GM23338 (cell line): Measurements from ENCODE around the gene C19orf47. TPM values are rescaled to one million over a fixed set of nuclear protein-coding genes. Genes with fewer than 3 reads are reported as not detected.

Experiments
- ATAC-seq: fragments of 200-7000 bp; cut with Tn5 transposase; 3 replicates; pipeline ENCODE4 v1.9.1; 2020
- DNase-seq: peaks from one replicate; pipeline ENCODE4 v3.0.0-alpha.2; 2015; ENCODE audit warnings: low spot score
- H2AFZ ChIP-seq: fragments of 200-600 bp; sonication (generic); 2 replicates; pipeline ENCODE4 v1.8.0; 2016; ENCODE audit warnings: antibody characterized with exemption, mild to moderate bottlenecking, moderate library complexity
- H3F3A ChIP-seq: fragments of 200-600 bp; sonication (generic); replicated peaks from 2 replicates; pipeline ENCODE4 v1.8.0; 2017; ENCODE audit warnings: antibody characterized with exemption, mixed run types, low read depth
- H3K27ac ChIP-seq: fragments of 200-600 bp; sonication (generic); 2 replicates; pipeline ENCODE4 v1.6.1; 2016; ENCODE audit warnings: low read depth
- H3K27me3 ChIP-seq: fragments of 200-600 bp; sonication (generic); 2 replicates; pipeline ENCODE4 v1.8.0; 2016; ENCODE audit warnings: mild to moderate bottlenecking, mixed run types, moderate library complexity; ENCODE audit not compliant: insufficient read depth
- H3K36me3 ChIP-seq: fragments of 200-600 bp; sonication (generic); 2 replicates; pipeline ENCODE4 v1.8.0; 2016; ENCODE audit warnings: mild to moderate bottlenecking; ENCODE audit not compliant: insufficient read depth
- H3K4me1 ChIP-seq: fragments of 200-600 bp; sonication (generic); 2 replicates; pipeline ENCODE4 v1.8.0; 2016; ENCODE audit warnings: mild to moderate bottlenecking, moderate library complexity; ENCODE audit not compliant: insufficient read depth
- H3K4me2 ChIP-seq: fragments of 200-600 bp; sonication (generic); 2 replicates; pipeline ENCODE4 v1.7.1; 2017; ENCODE audit warnings: mixed run types
- H3K4me3 ChIP-seq: fragments of 200-600 bp; sonication (generic); 2 replicates; pipeline ENCODE4 v1.6.1; 2016; ENCODE audit warnings: mixed run types
- H3K79me2 ChIP-seq: fragments of 200-600 bp; sonication (generic); replicated peaks from 2 replicates; pipeline ENCODE4 v1.8.0; 2017; ENCODE audit warnings: mild to moderate bottlenecking; ENCODE audit not compliant: insufficient read depth
- H3K9me2 ChIP-seq: fragments of 200-600 bp; sonication (generic); 2 replicates; pipeline ENCODE4 v1.8.0; 2017; ENCODE audit not compliant: insufficient read depth
- H4K20me1 ChIP-seq: fragments of 200-600 bp; sonication (generic); replicated peaks from 2 replicates; pipeline ENCODE4 v1.8.0; 2017; ENCODE audit warnings: mild to moderate bottlenecking; ENCODE audit not compliant: insufficient read depth
- H3K27ac Mint-ChIP-seq: 2 replicates; pipeline ENCODE4 v1.8.0; 2020; ENCODE audit warnings: inconsistent platforms, mild to moderate bottlenecking, moderate library complexity, mixed read lengths
- H3K27me3 Mint-ChIP-seq: 3 replicates; pipeline ENCODE4 v1.8.0; 2022; ENCODE audit warnings: low read depth, mild to moderate bottlenecking, moderate library complexity, mixed read lengths, inconsistent platforms; ENCODE audit not compliant: insufficient read depth, poor library complexity
- H3K36me3 Mint-ChIP-seq: 3 replicates; pipeline ENCODE4 v1.8.0; 2021; ENCODE audit warnings: low read depth, mild to moderate bottlenecking, inconsistent platforms, moderate library complexity, mixed read lengths
- H3K4me1 Mint-ChIP-seq: 3 replicates; pipeline ENCODE4 v1.8.0; 2020; ENCODE audit warnings: mild to moderate bottlenecking, inconsistent platforms, mixed read lengths
- H3K4me3 Mint-ChIP-seq: 3 replicates; pipeline ENCODE4 v1.8.0; 2021; ENCODE audit warnings: moderate library complexity, mild to moderate bottlenecking, inconsistent platforms, mixed read lengths
- H3K9me3 Mint-ChIP-seq: 3 replicates; pipeline ENCODE4 v1.8.0; 2020; ENCODE audit warnings: moderate library complexity, mild to moderate bottlenecking, inconsistent platforms, mixed read lengths
- CREB1 ChIP-seq: fragments of 250-450 bp; sonication (Bioruptor Pico); IDR thresholded peaks from 2 replicates; pipeline ENCODE4 v1.5.0; 2020; ENCODE audit warnings: low read depth, mild to moderate bottlenecking, moderate library complexity
- CTCF ChIP-seq, 2 experiments: fragments of 200-600 bp in 1 of 2; sonication (generic) in 1 of 2; conservative IDR thresholded peaks; 2 replicates each; pipeline versions ENCODE4 v1.5.1 to v1.6.1; 2016 to 2017; ENCODE audit warnings: antibody characterized with exemption in 2 of 2, low read depth in 2 of 2, mild to moderate bottlenecking in 2 of 2, moderate library complexity in 1 of 2
- ETS1 ChIP-seq: IDR thresholded peaks from 2 replicates; pipeline ENCODE4 v1.6.1; 2016; ENCODE audit warnings: antibody characterized with exemption
- EZH2phosphoT487 ChIP-seq: fragments of 200-600 bp; sonication (generic); IDR thresholded peaks from one replicate; pipeline ENCODE4 v1.8.1; 2018; ENCODE audit warnings: antibody characterized with exemption; ENCODE audit not compliant: unreplicated experiment
- JUNB ChIP-seq: IDR thresholded peaks from one replicate; pipeline ENCODE4 v1.6.1; 2016; ENCODE audit warnings: antibody characterized with exemption; ENCODE audit not compliant: unreplicated experiment
- NANOG ChIP-seq: IDR thresholded peaks from 2 replicates; pipeline ENCODE4 v1.6.1; 2016; ENCODE audit warnings: antibody characterized with exemption, borderline replicate concordance
- POLR2AphosphoS5 ChIP-seq: IDR thresholded peaks from 2 replicates; pipeline ENCODE4 v1.6.1; 2016; ENCODE audit warnings: antibody characterized with exemption, low read depth
- REST ChIP-seq: IDR thresholded peaks from one replicate; pipeline ENCODE4 v1.6.1; 2018; ENCODE audit warnings: antibody characterized with exemption; ENCODE audit not compliant: unreplicated experiment
- STAT1 ChIP-seq: IDR thresholded peaks from one replicate; pipeline ENCODE4 v1.6.1; 2016; ENCODE audit warnings: antibody characterized with exemption; ENCODE audit not compliant: unreplicated experiment
- ZNF114 ChIP-seq: fragments of 250-450 bp; sonication (Bioruptor Pico); IDR thresholded peaks from 2 replicates; pipeline ENCODE4 v1.5.0; 2020; ENCODE audit warnings: mild to moderate bottlenecking, moderate library complexity
- ZNF331 ChIP-seq: fragments of 250-450 bp; sonication (Bioruptor Pico); IDR thresholded peaks from 2 replicates; pipeline ENCODE4 v1.5.0; 2020; ENCODE audit warnings: low read depth, mild to moderate bottlenecking, moderate library complexity
- polyA plus RNA-seq: library from polyadenylated mRNA; unstranded; fragments of >200 nt; fragmentation: Nextera tagmentation; extraction: Ambion mirVana; gene quantifications from 2 replicates; pipeline ENCODE4 v1.2.1, GENCODE V29; 2016
- total RNA-seq: library from RNA; depleted of rRNA; stranded (reverse); fragments of >200 nt; shearing (Covaris generic); gene quantifications from 2 replicates; pipeline ENCODE4 v1.2.3, GENCODE V29; 2014

C19orf47 gene
- total and polyA plus RNA-seq, 2 experiments from 2014 or later = 13.1 to 26.6 TPM

GRCh38 chr19:40380199-40381037 lies 32.2 kb upstream of the C19orf47 start:
- DNase-seq = no peak
- H3F3A ChIP-seq = no peaks in the 10 kb centered on the region
- Mint-ChIP-seq H3K9me3 (no peaks in the 10 kb centered on the region), H3K36me3 (peaks cover 21% of the 10 kb centered on the region), H3K27me3 (peaks cover 11% of the 10 kb centered on the region), H3K4me1 (peaks cover 6% of the 10 kb centered on the region; the same call in 1 of the 3 replicates), H3K4me3 (no peak overlapping the region), H3K27ac (no peak overlapping the region)
- no peaks in the 10 kb centered on the region for H4K20me1 ChIP-seq
- ATAC-seq = no peak; the same call in 2 of the 3 replicates
- no peaks in the 10 kb centered on the region for H3K27me3 ChIP-seq
- TF ChIP-seq ETS1 (no peak), ZNF331 (CRISPR knock-in tag) (no peak)
- H2AFZ ChIP-seq = no peak overlapping the region
- no peak overlapping the region for H3K4me2 ChIP-seq
- no peak overlapping the region for H3K4me3 ChIP-seq
- no peak overlapping the region for H3K27ac ChIP-seq
- no peaks in the 10 kb centered on the region for H3K4me1 ChIP-seq
- H3K79me2 ChIP-seq = no peaks in the 10 kb centered on the region
- no peaks in the 10 kb centered on the region for H3K9me2 ChIP-seq
- no peaks in the 10 kb centered on the region; the same call in 1 of the 2 replicates for H3K36me3 ChIP-seq

GRCh38 chr19:40379446-40380198 lies 31.4 kb upstream of the C19orf47 start:
- DNase-seq (no peak), ATAC-seq (no peak)
- Histone ChIP-seq H3K4me2 (no peak overlapping the region), H3K27ac (no peak overlapping the region), H2AFZ (no peak overlapping the region), H3K27me3 (no peaks in the 10 kb centered on the region), H3K36me3 (no peaks in the 10 kb centered on the region; the same call in 1 of the 2 replicates), H3K4me3 (no peak overlapping the region), H3K4me1 (no peaks in the 10 kb centered on the region), H3K79me2 (no peaks in the 10 kb centered on the region), H3K9me2 (no peaks in the 10 kb centered on the region), H3F3A (no peaks in the 10 kb centered on the region), H4K20me1 (no peaks in the 10 kb centered on the region)
- H3K27me3 Mint-ChIP-seq = peaks cover 12% of the 10 kb centered on the region
- peaks cover 28% of the 10 kb centered on the region for H3K36me3 Mint-ChIP-seq
- TF ChIP-seq EZH2phosphoT487 = no peak
- no peak for TF ChIP-seq REST
- no peak for TF ChIP-seq ETS1
- no peak; the same call in 1 of the 2 replicates for TF ChIP-seq POLR2AphosphoS5
- no peak for TF ChIP-seq CREB1
- TF ChIP-seq CTCF (conservative IDR thresholded peaks at IDR 0.05; ENCODE audit: low read depth in 2 of 2) = no peak
- TF ChIP-seq JUNB = no peak
- TF ChIP-seq NANOG = no peak
- TF ChIP-seq ZNF114 = no peak
- no peak for TF ChIP-seq ZNF331 (CRISPR knock-in tag)
- no peak for TF ChIP-seq STAT1
- H3K4me1 Mint-ChIP-seq = peaks cover 6% of the 10 kb centered on the region; the same call in 1 of the 3 replicates
- no peak overlapping the region for H3K4me3 Mint-ChIP-seq
- no peak overlapping the region for H3K27ac Mint-ChIP-seq
- no peaks in the 10 kb centered on the region for H3K9me3 Mint-ChIP-seq
